Measurements from ENCODE around the gene SEC24B.

- no peak for TF ChIP-seq L3MBTL2 (conservative IDR thresholded peaks at IDR 0.05)
- no peak for TF ChIP-seq CTBP1 (IDR thresholded peaks at IDR 0.05; ENCODE audit: borderline replicate concordance)
- TF ChIP-seq, protein P1, sequence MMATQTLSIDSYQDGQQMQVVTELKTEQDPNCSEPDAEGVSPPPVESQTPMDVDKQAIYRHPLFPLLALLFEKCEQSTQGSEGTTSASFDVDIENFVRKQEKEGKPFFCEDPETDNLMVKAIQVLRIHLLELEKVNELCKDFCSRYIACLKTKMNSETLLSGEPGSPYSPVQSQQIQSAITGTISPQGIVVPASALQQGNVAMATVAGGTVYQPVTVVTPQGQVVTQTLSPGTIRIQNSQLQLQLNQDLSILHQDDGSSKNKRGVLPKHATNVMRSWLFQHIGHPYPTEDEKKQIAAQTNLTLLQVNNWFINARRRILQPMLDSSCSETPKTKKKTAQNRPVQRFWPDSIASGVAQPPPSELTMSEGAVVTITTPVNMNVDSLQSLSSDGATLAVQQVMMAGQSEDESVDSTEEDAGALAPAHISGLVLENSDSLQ (IDR thresholded peaks at IDR 0.05), result no peak
- no peak for TF ChIP-seq BHLHE40 (IDR thresholded peaks at IDR 0.05; ENCODE audit: borderline replicate concordance)
- no peak for TF ChIP-seq FOXM1 (IDR thresholded peaks at IDR 0.05; ENCODE audit: borderline replicate concordance)
- no peak for TF ChIP-seq FOXK2 (IDR thresholded peaks at IDR 0.05)
- no peak for TF ChIP-seq SUZ12 (IDR thresholded peaks at IDR 0.05)
- no peak for TF ChIP-seq SP1 (IDR thresholded peaks at IDR 0.05)
- no peak for TF ChIP-seq LEF1 (IDR thresholded peaks at IDR 0.05; ENCODE audit: borderline replicate concordance)
Observed at GRCh38 chr4:109390115-109390768, 43.4 kb upstream of the SEC24B start.

Measured in HEK293T (cell line).